IPS-20b (cell line): ENCODE data around the gene MEIS3.
"Not testable (repeated sequence)": the region's sequence is repeated elsewhere in the genome, so short reads cannot be mapped to it uniquely, and the experiment has no call there.

Experiments used
- H3K27ac ChIP-seq: one replicate; pipeline ENCODE4 v1.5.1; 2013; ENCODE audit warnings: low read length
- H3K27me3 ChIP-seq: 2 replicates; pipeline ENCODE4 v1.6.1; 2013; ENCODE audit warnings: mild to moderate bottlenecking, low read length, inconsistent platforms; ENCODE audit not compliant: insufficient read depth
- H3K36me3 ChIP-seq: 2 replicates; pipeline ENCODE4 v1.6.1; 2013; ENCODE audit warnings: low read depth, mild to moderate bottlenecking, inconsistent platforms, low read length, moderate library complexity; ENCODE audit not compliant: insufficient read depth
- H3K4me1 ChIP-seq: 2 replicates; pipeline ENCODE4 v1.6.1; 2013; ENCODE audit warnings: mild to moderate bottlenecking, control low read depth, inconsistent platforms, low read length, moderate library complexity; ENCODE audit not compliant: insufficient read depth
- H3K4me3 ChIP-seq: 2 replicates; pipeline ENCODE4 v1.5.1; 2013; ENCODE audit warnings: mild to moderate bottlenecking, low read length, inconsistent platforms
- H3K9ac ChIP-seq: 2 replicates; pipeline ENCODE4 v1.6.1; 2013; ENCODE audit warnings: low read depth, mild to moderate bottlenecking, inconsistent platforms, low read length, moderate library complexity
- H3K9me3 ChIP-seq: 2 replicates; pipeline ENCODE4 v1.6.1; 2013; ENCODE audit warnings: mild to moderate bottlenecking, low read depth, low read length, inconsistent platforms; ENCODE audit not compliant: insufficient read depth

MEIS3 gene

GRCh38 chr19:47377801-47378200 is 41.5 kb downstream of the MEIS3 start:
- H3K9me3 ChIP-seq = no peaks in the 10 kb centered on the region
- no peak overlapping the region for H3K4me3 ChIP-seq
- H3K4me1 ChIP-seq = no peaks in the 10 kb centered on the region
- H3K27ac ChIP-seq = no peak overlapping the region
- H3K9ac ChIP-seq = no peak overlapping the region
- H3K27me3 ChIP-seq = no peaks in the 10 kb centered on the region
- peaks cover 92% of the 10 kb centered on the region for H3K36me3 ChIP-seq

- H3K4me3 ChIP-seq = no peak overlapping the region
- H3K4me1 ChIP-seq = no peaks in the 10 kb centered on the region
- H3K9ac ChIP-seq = no peak overlapping the region
- no peaks in the 10 kb centered on the region for H3K9me3 ChIP-seq
- H3K36me3 ChIP-seq = peaks cover 93% of the 10 kb centered on the region
- H3K27ac ChIP-seq = no peak overlapping the region
- no peaks in the 10 kb centered on the region for H3K27me3 ChIP-seq
These were observed 42.1 kb downstream of the MEIS3 start for GRCh38 chr19:47377208-47377701.

GRCh38 chr19:47376589-47377144 is 42.7 kb downstream of the MEIS3 start:
- Histone ChIP-seq H3K9ac (no peak overlapping the region), H3K9me3 (no peaks in the 10 kb centered on the region), H3K4me3 (no peak overlapping the region), H3K4me1 (no peaks in the 10 kb centered on the region), H3K27ac (no peak overlapping the region), H3K27me3 (no peaks in the 10 kb centered on the region), H3K36me3 (peaks cover 93% of the 10 kb centered on the region)

- H3K4me1 ChIP-seq = no peaks in the 10 kb centered on the region
- H3K36me3 ChIP-seq = peaks cover 93% of the 10 kb centered on the region
These were observed 43.4 kb downstream of the MEIS3 start for GRCh38 chr19:47375694-47376588.

GRCh38 chr19:47374876-47375693 is 44.2 kb downstream of the MEIS3 start:
- no peaks in the 10 kb centered on the region for H3K4me1 ChIP-seq
- no peak overlapping the region for H3K9ac ChIP-seq
- H3K4me3 ChIP-seq = no peak overlapping the region
- H3K27ac ChIP-seq = no peak overlapping the region
- no peaks in the 10 kb centered on the region for H3K9me3 ChIP-seq
- no peaks in the 10 kb centered on the region for H3K27me3 ChIP-seq
- H3K36me3 ChIP-seq = peaks cover 93% of the 10 kb centered on the region

More at GRCh38 chr19:47375694-47376588, 43.4 kb downstream of the MEIS3 start:
- Histone ChIP-seq H3K9ac (no peak overlapping the region), H3K27me3 (no peaks in the 10 kb centered on the region), H3K4me3 (no peak overlapping the region), H3K9me3 (no peaks in the 10 kb centered on the region), H3K27ac (no peak overlapping the region)

- Histone ChIP-seq H3K36me3 (peaks cover 96% of the 10 kb centered on the region), H3K27ac (no peak overlapping the region)
These were observed 45.8 kb downstream of the MEIS3 start for GRCh38 chr19:47373246-47374240.

GRCh38 chr19:47372603-47373002 is 46.7 kb downstream of the MEIS3 start:
- H3K9ac ChIP-seq = no peak overlapping the region
- no peaks in the 10 kb centered on the region for H3K9me3 ChIP-seq
- H3K36me3 ChIP-seq = peaks cover 87% of the 10 kb centered on the region
- no peak overlapping the region for H3K27ac ChIP-seq
- H3K27me3 ChIP-seq = no peaks in the 10 kb centered on the region
- no peak overlapping the region for H3K4me3 ChIP-seq
- H3K4me1 ChIP-seq = no peaks in the 10 kb centered on the region

More at GRCh38 chr19:47373246-47374240, 45.8 kb downstream of the MEIS3 start:
- Histone ChIP-seq H3K4me1 (no peaks in the 10 kb centered on the region), H3K9ac (no peak overlapping the region), H3K4me3 (no peak overlapping the region), H3K27me3 (no peaks in the 10 kb centered on the region), H3K9me3 (no peaks in the 10 kb centered on the region)

GRCh38 chr19:47371261-47371660 is 48.1 kb downstream of the MEIS3 start:
- Histone ChIP-seq H3K36me3 (peaks cover 82% of the 10 kb centered on the region), H3K9me3 (no peaks in the 10 kb centered on the region), H3K4me1 (no peaks in the 10 kb centered on the region), H3K9ac (no peak overlapping the region), H3K27me3 (no peaks in the 10 kb centered on the region), H3K4me3 (no peak overlapping the region), H3K27ac (no peak overlapping the region)

GRCh38 chr19:47370045-47370611 is 49.2 kb downstream of the MEIS3 start:
- no peak overlapping the region for H3K9ac ChIP-seq
- H3K27ac ChIP-seq = no peak overlapping the region
- no peak overlapping the region for H3K4me3 ChIP-seq
- H3K4me1 ChIP-seq = no peaks in the 10 kb centered on the region
- peaks cover 80% of the 10 kb centered on the region for H3K36me3 ChIP-seq
- no peaks in the 10 kb centered on the region for H3K27me3 ChIP-seq
- no peaks in the 10 kb centered on the region for H3K9me3 ChIP-seq

- H3K4me1 ChIP-seq, H3K27ac ChIP-seq, H3K4me3 ChIP-seq, H3K27me3 ChIP-seq, H3K9me3 ChIP-seq, H3K9ac ChIP-seq: not testable (repeated sequence)
- H3K36me3 ChIP-seq = peaks cover 79% of the 10 kb centered on the region
These were observed 53.9 kb downstream of the MEIS3 start for GRCh38 chr19:47365455-47365854.
